Endothelial cell of hepatic sinusoid (primary cell): ENCODE results near the gene PITPNM3.

ENCODE experiments used
- in situ Hi-C: cut with HindIII; loops from 2 replicates; pipeline ENCODE4 v1.10.0; 2017; ENCODE audit warnings: low sequenced_read_pairs

The PITPNM3 gene

GRCh38 chr17:6449307-6449706, 107.0 kb downstream of the PITPNM3 start:
- in situ Hi-C loops = no loop called here

GRCh38 chr17:6448473-6448872, 107.9 kb downstream of the PITPNM3 start:
- in situ Hi-C loops = no loop called here

- in situ Hi-C loops = no loop called here
These were observed 109.7 kb downstream of the PITPNM3 start for GRCh38 chr17:6446516-6447100.

GRCh38 chr17:6444571-6445335, 111.6 kb downstream of the PITPNM3 start:
- in situ Hi-C loops = no loop called here

- in situ Hi-C loops = no loop called here
These were observed 112.4 kb downstream of the PITPNM3 start, which contains the start of gene PIMREG for GRCh38 chr17:6443692-6444570. PIMREG (plus strand) TSS chr17:6444455; CDS start chr17:6445111, 656 bp downstream.

GRCh38 chr17:6442775-6443174, 113.6 kb downstream of the PITPNM3 start:
- in situ Hi-C loops = no loop called here

- in situ Hi-C loops = no loop called here
These were observed 116.4 kb downstream of the PITPNM3 start for GRCh38 chr17:6439951-6440350.

- in situ Hi-C loops = no loop called here
These were observed 118.4 kb downstream of the PITPNM3 start for GRCh38 chr17:6437956-6438355.

- in situ Hi-C loops = no loop called here
These were observed 118.9 kb downstream of the PITPNM3 start for GRCh38 chr17:6437466-6437865.

- in situ Hi-C loops = no loop called here
These were observed 120.4 kb downstream of the PITPNM3 start for GRCh38 chr17:6435968-6436367.

- in situ Hi-C loops = no loop called here
These were observed 121.3 kb downstream of the PITPNM3 start, which contains the start of gene AIPL1 for GRCh38 chr17:6435051-6435450. AIPL1 (minus strand) TSS chr17:6435121; CDS start chr17:6435104, 17 bp downstream.

GRCh38 chr17:6430769-6431168, 125.6 kb downstream of the PITPNM3 start:
- in situ Hi-C loops = no loop called here

GRCh38 chr17:6429266-6429665, 127.1 kb downstream of the PITPNM3 start:
- in situ Hi-C loops = no loop called here

GRCh38 chr17:6428207-6428965, 128.0 kb downstream of the PITPNM3 start:
- in situ Hi-C loops = no loop called here

GRCh38 chr17:6427279-6427781, 129.0 kb downstream of the PITPNM3 start:
- in situ Hi-C loops = no loop called here

GRCh38 chr17:6426356-6427101, 129.8 kb downstream of the PITPNM3 start:
- in situ Hi-C loops = no loop called here

GRCh38 chr17:6425407-6425806, 130.9 kb downstream of the PITPNM3 start:
- in situ Hi-C loops = no loop called here

- in situ Hi-C loops = no loop called here
These were observed 132.4 kb downstream of the PITPNM3 start for GRCh38 chr17:6423931-6424330.

- in situ Hi-C loops = no loop called here
These were observed 133.6 kb downstream of the PITPNM3 start for GRCh38 chr17:6422654-6423241.
